HCT116 (cell line): ENCODE results near the gene AATF. TPM values are rescaled to one million over a fixed set of nuclear protein-coding genes. Genes with fewer than 3 reads are reported as not detected.

Source experiments
- ATAC-seq: fragments of 200-7000 bp; cut with Tn5 transposase; 2 replicates; pipeline ENCODE4 v1.9.1; 2020; ENCODE audit warnings: mild to moderate bottlenecking, moderate library complexity
- BruUV-seq: library from RNA; stranded (reverse); fragments of 400-500 nt; replicated peaks from 2 replicates; lab custom pipeline; 2021; lab: Mats Ljungman, UMichigan
- CTCF ChIA-PET: fragments of 300-600 bp; sonication (Branson Sonifier 250); formaldehyde crosslinking; loops from one replicate; lab custom pipeline; 2021; ENCODE audit warnings: antibody characterized with exemption; lab: Charles Lee
- POLR2A ChIA-PET: fragments of 300-600, 350-600 bp; sonication (Branson Sonifier 250); formaldehyde crosslinking; loops from one replicate; lab custom pipeline; 2021; ENCODE audit warnings: antibody characterized with exemption; lab: Charles Lee
- RAD21 ChIA-PET, 2 experiments: fragments of 300-600 bp; sonication (Branson Sonifier 250); formaldehyde crosslinking; loops; one replicate each; lab custom pipeline; 2023; ENCODE audit warnings: low total read pairs in 2 of 2; ENCODE audit not compliant: uncharacterized antibody in 2 of 2, unreplicated experiment in 2 of 2, low non-redundant PET in 1 of 2; lab: Charles Lee
- DNase-seq: peaks from one replicate; pipeline ENCODE4 v3.0.0-alpha.2; 2010; ENCODE audit warnings: low read depth, low spot score
- H2AFZ ChIP-seq: fragments of 200-600 bp; shearing (Covaris generic), sonication (generic); 2 replicates; pipeline ENCODE4 v1.6.1; 2017; ENCODE audit warnings: low read depth, mixed run types, mixed read lengths, antibody characterized with exemption, low read length; ENCODE audit not compliant: poor library complexity, severe bottlenecking
- H3K27ac ChIP-seq: 2 replicates; pipeline ENCODE4 v1.5.1; 2012; ENCODE audit warnings: low read depth, low read length
- H3K27me3 ChIP-seq: fragments of 200-600 bp; sonication (generic); 2 replicates; pipeline ENCODE4 v1.6.1; 2016; ENCODE audit warnings: mixed run types, low read length, mixed read lengths; ENCODE audit not compliant: insufficient read depth
- H3K36me3 ChIP-seq, 2 experiments: fragments of 200-500 bp in 1 of 2; fragments of 200-600 bp in 1 of 2; sonication (Bioruptor generic) in 1 of 2; sonication (generic) in 1 of 2; 2 replicates each; pipeline versions ENCODE4 v1.5.1 to v1.6.1; 2014 to 2016; ENCODE audit warnings: low read length in 2 of 2, inconsistent platforms in 1 of 2, mixed read lengths in 1 of 2, mixed run types in 1 of 2; ENCODE audit not compliant: insufficient read depth in 2 of 2, control insufficient read depth in 1 of 2
- H3K4me1 ChIP-seq, 2 experiments: fragments of 200-600 bp in 1 of 2; sonication (generic) in 1 of 2; 2 replicates each; pipeline versions ENCODE4 v1.5.1 to v1.6.1; 2012 to 2017; ENCODE audit warnings: low read length in 2 of 2, inconsistent platforms in 1 of 2, mild to moderate bottlenecking in 1 of 2, mixed read lengths in 1 of 2, mixed run types in 1 of 2, moderate library complexity in 1 of 2; ENCODE audit not compliant: insufficient read depth in 2 of 2, control insufficient read depth in 1 of 2
- H3K4me2 ChIP-seq: fragments of 200-600 bp; sonication (generic); 2 replicates; pipeline ENCODE4 v1.6.1; 2017; ENCODE audit warnings: mixed run types, low read length, mixed read lengths
- H3K4me3 ChIP-seq, 2 experiments: fragments of 200-600 bp in 1 of 2; sonication (generic) in 1 of 2; replicated peaks in 1 of 2; 2 replicates each; pipeline ENCODE4 v1.5.1; 2011 to 2016; ENCODE audit warnings: low read length in 2 of 2, control low read depth in 1 of 2, low read depth in 1 of 2, mild to moderate bottlenecking in 1 of 2, mixed read lengths in 1 of 2, mixed run types in 1 of 2
- H3K79me2 ChIP-seq: fragments of 200-600 bp; sonication (generic); 2 replicates; pipeline ENCODE4 v1.6.1; 2017; ENCODE audit warnings: mild to moderate bottlenecking, mixed run types, low read length, moderate library complexity, mixed read lengths; ENCODE audit not compliant: insufficient read depth
- H3K9ac ChIP-seq: fragments of 200-600 bp; sonication (generic); 2 replicates; pipeline ENCODE4 v1.6.1; 2016; ENCODE audit warnings: low read length, mixed read lengths
- H3K9me2 ChIP-seq: fragments of 200-600 bp; sonication (generic), shearing (Covaris generic); 2 replicates; pipeline ENCODE4 v1.6.1; 2017; ENCODE audit warnings: mixed run types, mild to moderate bottlenecking, moderate library complexity; ENCODE audit not compliant: insufficient read depth
- H3K9me3 ChIP-seq, 2 experiments: fragments of 200-500 bp in 1 of 2; fragments of 200-600 bp in 1 of 2; sonication (Bioruptor generic) in 1 of 2; sonication (generic) in 1 of 2; 2 replicates each; pipeline ENCODE4 v1.6.1; 2014 to 2017; ENCODE audit warnings: low read length in 2 of 2, mixed read lengths in 2 of 2, inconsistent platforms in 1 of 2, low read depth in 1 of 2, mild to moderate bottlenecking in 1 of 2, mixed run types in 1 of 2, moderate library complexity in 1 of 2; ENCODE audit not compliant: control insufficient read depth in 1 of 2, insufficient read depth in 1 of 2
- H4K20me1 ChIP-seq: fragments of 200-600 bp; sonication (generic), shearing (Covaris generic); 2 replicates; pipeline ENCODE4 v1.6.1; 2017; ENCODE audit warnings: mixed run types, mild to moderate bottlenecking, moderate library complexity; ENCODE audit not compliant: insufficient read depth
- CBX3 ChIP-seq: IDR thresholded peaks from 2 replicates; pipeline ENCODE4 v1.6.1; 2012; ENCODE audit warnings: low read depth
- CEBPB ChIP-seq: IDR thresholded peaks from 2 replicates; pipeline ENCODE4 v1.6.1; 2012; ENCODE audit warnings: low read depth
- EGR1 ChIP-seq: IDR thresholded peaks from 2 replicates; pipeline ENCODE4 v1.6.1; 2012; ENCODE audit warnings: low read depth
- JUND ChIP-seq: IDR thresholded peaks from 2 replicates; pipeline ENCODE4 v1.6.1; 2012
- RAD21 ChIP-seq: IDR thresholded peaks from 2 replicates; pipeline ENCODE4 v1.6.1; 2012; ENCODE audit warnings: low read depth, mild to moderate bottlenecking
- REST ChIP-seq: IDR thresholded peaks from 2 replicates; pipeline ENCODE4 v1.6.1; 2012; ENCODE audit warnings: low read depth
- SP1 ChIP-seq: IDR thresholded peaks from 2 replicates; pipeline ENCODE4 v1.6.1; 2012; ENCODE audit warnings: low read depth
- YY1 ChIP-seq: IDR thresholded peaks from 2 replicates; pipeline ENCODE4 v1.6.1; 2011; ENCODE audit warnings: low read length, low read depth, moderate library complexity, mild to moderate bottlenecking; ENCODE audit not compliant: insufficient replicate concordance; ENCODE audit errors: extremely low read depth
- ZBTB33 ChIP-seq: IDR thresholded peaks from 2 replicates; pipeline ENCODE4 v1.6.1; 2011; ENCODE audit warnings: mild to moderate bottlenecking, low read length, moderate library complexity; ENCODE audit not compliant: insufficient replicate concordance; ENCODE audit errors: extremely low read depth
- intact Hi-C: fragments of 100-400 bp; cut with micrococcal nuclease; formaldehyde crosslinking; loops from 2 replicates; pipeline ENCODE4 v1.10.0; 2022
- total RNA-seq: library from RNA; stranded (reverse); gene quantifications from one replicate; pipeline ENCODE4 v1.2.1, GENCODE V29; 2021; ENCODE audit not compliant: unreplicated experiment

AATF gene
- total RNA-seq, 1 experiment from 2014 or later = 105 TPM

- intact Hi-C loops = no loop called here
- Histone ChIP-seq H4K20me1 (no peaks in the 10 kb centered on the region), H3K79me2 (no peaks in the 10 kb centered on the region), H3K9ac (no peak overlapping the region), H3K27me3 (no peaks in the 10 kb centered on the region), H3K9me3 (no peaks in the 10 kb centered on the region), H3K27ac (no peak overlapping the region), H3K9me2 (no peaks in the 10 kb centered on the region), H3K4me3 (no peak overlapping the region), H3K4me1 (peaks cover 50 to 57% of the 10 kb centered on the region in 2 experiments), H3K36me3 (no peaks in the 10 kb centered on the region), H2AFZ (no peak overlapping the region), H3K4me2 (peak overlapping the region; percentile 15)
- ATAC-seq (no peak), DNase-seq (no peak)
- no TSS peak for BruUV-seq
- RAD21 ChIA-PET = no interaction called here
- TF ChIP-seq JUND = 0 out of 2 replicates have a peak, but pooled peaks have one; percentile 26
- TF ChIP-seq ZBTB33 = no peak
- TF ChIP-seq SP1 = peak; percentile 21; the same call in 1 of the 2 replicates
- CTCF ChIA-PET = no interaction called here
- POLR2A ChIA-PET = no interaction called here
Measured at GRCh38 chr17:36923814-36924221, 24.9 kb upstream of the AATF start.

DNA sequence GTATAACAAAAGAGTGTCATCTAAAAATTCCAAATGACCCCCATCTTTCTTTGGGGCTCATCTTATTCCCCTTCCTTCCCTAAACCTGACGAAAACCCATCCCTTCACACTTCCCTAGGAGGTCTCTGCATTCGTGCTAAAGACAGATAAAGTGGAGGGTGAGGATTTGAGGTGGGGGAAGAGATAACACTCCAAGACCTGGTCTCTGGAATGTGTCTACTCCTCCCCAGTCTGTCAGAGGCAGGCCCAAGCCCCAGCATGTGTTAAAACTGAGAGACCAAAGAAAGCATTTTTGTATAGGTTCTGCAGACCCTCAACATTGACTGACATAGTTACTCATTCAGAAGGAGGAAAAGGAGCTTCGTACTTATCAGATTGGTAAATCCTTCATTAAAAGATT lies 22.5 kb upstream of the AATF start:
- no peaks in the 10 kb centered on the region for H3K9me3 ChIP-seq
- no peaks in the 10 kb centered on the region for H3K9me2 ChIP-seq
- H4K20me1 ChIP-seq = no peaks in the 10 kb centered on the region
- DNase-seq = no peak
- TF ChIP-seq EGR1 (no peak), REST (no peak), SP1 (no peak), YY1 (no peak), CBX3 (no peak), CEBPB (no peak), RAD21 (no peak)
- H3K27me3 ChIP-seq = no peaks in the 10 kb centered on the region
- no peaks in the 10 kb centered on the region for H3K79me2 ChIP-seq
- intact Hi-C loops = no loop called here
- POLR2A ChIA-PET = no interaction called here
- no peak overlapping the region for H3K4me3 ChIP-seq
- H3K27ac ChIP-seq = no peak overlapping the region
- no peak overlapping the region for H2AFZ ChIP-seq
- no peak overlapping the region for H3K9ac ChIP-seq
- CTCF ChIA-PET = no interaction called here
- peaks cover 27 to 33% of the 10 kb centered on the region in 2 experiments for H3K4me1 ChIP-seq
- no TSS peak for BruUV-seq
- H3K36me3 ChIP-seq = no peaks in the 10 kb centered on the region
- RAD21 ChIA-PET = no interaction called here
- no peak overlapping the region for H3K4me2 ChIP-seq
- ATAC-seq = no peak
